SIG-M5 treated with dmso at 0.1 percent for 504 hours (cell line): ENCODE measurements around the gene LAMA5.

Source experiments
- DNase-seq: peaks from one replicate; lab custom pipeline; 2025; ENCODE audit not compliant: unreplicated experiment; lab: John Stamatoyannopoulos, UW

The LAMA5 gene

DNA sequence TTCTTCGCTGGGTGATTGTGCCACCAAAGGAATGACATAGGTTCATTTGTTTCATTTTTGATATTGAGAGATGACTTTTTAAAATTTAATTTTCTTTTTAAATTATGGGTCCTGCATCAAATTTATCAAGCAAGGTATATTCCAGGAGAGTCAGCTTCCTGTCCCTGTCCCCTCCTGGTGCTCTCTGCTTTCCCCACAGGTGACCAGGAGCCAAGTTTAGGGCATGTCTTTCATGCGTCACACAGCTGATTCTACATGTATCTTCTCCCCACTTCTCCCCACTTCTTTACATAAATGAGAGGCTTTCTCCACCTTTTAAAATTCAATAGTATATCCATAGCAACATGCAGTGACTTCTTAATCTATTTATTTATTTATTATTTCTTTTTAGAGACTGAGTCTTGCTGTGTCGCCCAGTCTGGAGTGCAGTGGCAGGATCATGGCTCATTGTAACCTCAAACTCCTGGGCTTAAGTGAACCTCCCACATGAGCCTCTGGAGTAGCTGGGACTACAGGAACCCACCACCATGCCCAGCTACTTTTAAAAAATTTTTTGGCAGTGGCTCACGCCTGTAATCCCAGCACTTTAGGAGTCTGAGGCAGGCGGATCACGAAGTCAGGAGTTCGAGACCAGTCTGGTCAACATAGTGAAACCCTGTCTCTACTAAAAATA, 98.7 kb downstream of the LAMA5 start:
- no peak for DNase-seq

DNA sequence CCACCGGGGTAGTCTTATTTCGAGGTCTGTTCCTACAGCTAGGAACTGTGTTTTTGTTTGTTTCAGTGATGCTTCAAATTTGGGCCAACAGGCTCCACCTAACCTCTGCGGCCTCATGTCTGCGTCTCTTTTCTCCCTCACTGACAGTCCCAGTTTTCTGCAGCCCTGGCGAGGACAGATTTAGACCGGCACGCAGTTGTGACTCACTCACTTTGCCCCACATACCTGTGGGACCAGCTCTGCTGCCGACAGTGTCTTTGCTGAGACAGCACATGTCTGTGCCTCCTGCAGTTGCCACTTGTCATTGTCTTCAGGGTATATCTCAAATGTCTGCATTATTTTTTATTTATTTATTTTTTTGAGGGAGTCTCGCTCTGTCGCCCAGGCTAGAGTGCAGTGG, 99.6 kb downstream of the LAMA5 start:
- peak; percentile 50 for DNase-seq

DNA sequence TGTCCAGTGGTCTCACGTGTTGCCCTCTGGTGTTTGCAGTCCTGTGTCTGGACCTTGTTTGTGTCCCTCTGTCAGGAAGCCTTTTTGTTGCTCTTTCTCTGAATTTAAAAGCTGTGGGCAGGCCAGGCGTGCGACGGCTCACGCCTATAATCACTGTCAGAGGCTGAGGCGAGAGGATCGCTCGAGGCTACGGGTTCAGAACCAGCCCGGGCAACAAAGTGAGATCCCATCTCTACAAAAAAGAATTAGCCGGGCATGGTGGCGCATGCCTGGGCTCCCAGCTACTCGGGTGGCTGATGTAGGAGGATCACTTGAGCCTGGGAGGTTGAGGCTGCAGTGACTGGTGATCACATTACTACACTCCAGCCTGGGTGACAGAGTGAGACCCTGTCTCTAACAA, 100.3 kb downstream of the LAMA5 start:
- DNase-seq = no peak

DNA sequence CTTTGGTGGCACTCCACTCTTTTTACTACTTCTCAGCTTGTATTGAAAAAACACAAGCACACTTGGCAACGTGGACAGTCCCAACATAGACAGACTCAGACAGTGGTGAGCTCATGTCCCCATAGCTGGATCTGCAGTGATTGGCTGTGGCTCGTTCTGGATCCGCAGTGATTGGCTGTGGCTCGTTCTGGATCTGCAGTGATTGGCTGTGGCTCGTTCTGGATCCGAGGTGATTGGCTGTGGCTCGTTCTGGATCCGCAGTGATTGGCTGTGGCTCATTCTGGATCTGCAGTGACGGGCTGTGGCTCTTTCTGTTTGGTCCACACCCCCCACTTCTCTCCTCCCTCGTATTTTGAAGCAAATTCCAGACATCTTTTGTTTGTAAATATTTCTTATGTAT, 100.8 kb downstream of the LAMA5 start:
- no peak for DNase-seq

DNA sequence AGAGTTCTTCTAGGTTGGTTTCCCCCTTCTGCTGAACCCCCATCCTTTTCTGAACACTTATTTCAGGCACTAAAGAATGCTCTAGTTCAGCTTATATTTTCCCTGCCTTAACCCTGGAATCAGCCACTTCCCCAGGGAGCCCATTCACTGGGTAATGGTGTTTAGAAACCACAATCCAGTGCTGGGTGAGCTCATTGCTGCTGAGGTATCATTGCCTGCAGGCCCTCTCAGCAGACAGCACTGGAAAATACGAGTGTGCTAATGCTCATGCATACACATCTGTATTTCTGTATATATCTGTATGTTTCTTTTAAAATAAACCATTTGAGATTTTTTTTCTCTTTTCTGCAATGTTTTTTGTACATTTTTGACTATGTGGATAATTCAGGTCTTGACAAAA, 101.7 kb downstream of the LAMA5 start:
- no peak for DNase-seq

DNA sequence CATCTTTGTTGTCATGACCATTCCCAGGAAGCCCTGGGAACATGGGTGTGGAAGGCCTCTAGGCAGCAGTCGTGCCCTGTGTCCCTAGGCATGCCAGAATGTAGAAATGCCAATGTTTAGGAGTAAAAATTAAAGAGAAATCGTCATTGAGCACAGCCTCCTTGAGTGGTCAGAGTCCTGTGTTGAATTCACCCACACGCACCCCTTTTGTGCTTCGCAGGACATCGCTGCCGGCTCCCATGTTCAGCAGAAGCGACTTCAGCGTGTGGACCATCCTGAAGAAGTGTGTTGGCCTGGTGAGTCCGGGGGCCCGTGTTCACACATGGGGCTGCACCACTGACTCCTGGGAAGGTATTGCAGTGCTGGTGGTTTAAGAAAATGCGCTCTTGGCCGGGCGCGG, 103.7 kb downstream of the LAMA5 start:
- DNase-seq = no peak

DNA sequence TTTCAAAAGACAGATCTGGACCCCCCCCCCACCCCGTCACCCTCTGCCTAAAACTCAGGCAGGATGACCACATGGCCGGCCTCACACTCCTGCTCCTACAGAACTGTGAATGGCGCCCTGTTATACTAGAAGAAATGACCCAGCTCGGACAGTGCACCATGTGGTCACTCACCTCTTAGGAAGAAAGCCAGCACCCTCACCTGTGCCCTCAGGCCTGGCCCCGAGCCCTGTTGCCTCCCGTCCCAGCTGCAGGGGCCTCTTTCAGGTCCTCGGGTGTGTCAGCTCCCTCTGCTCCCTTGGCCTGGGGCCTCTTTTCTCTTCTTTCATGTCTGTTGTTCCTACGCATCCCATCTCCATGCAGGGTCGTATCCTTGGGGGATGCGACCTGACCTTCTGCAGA, 105.0 kb downstream of the LAMA5 start:
- no peak for DNase-seq

DNA sequence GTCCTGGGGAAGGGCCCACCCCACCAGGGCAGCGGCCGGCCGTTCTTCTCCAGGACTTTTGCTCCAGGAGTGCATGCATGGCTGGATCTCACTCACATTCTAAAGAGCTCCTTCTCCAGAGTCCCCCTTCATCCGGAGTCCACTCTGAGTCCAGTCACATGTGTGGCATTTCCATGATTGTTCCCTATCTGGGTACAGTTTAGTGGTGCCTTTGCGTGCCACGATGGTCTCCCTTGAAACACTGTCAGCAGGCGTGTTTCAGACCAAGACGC, 107.9 kb downstream of the LAMA5 start:
- no peak for DNase-seq
